Activated naive CD4-positive, alpha-beta T cell treated with Interleukin-2 at 50 U/mL for 16 hours (primary cell): ENCODE measurements around the gene BZW2.

ENCODE experiments used
- DNase-seq: peaks from one replicate; pipeline ENCODE4 v3.0.0-alpha.2; 2020

Gene BZW2

GRCh38 chr7:16645593-16646471 is at the start of gene BZW2, which contains the start of gene ANKMY2:
Gene BZW2 (plus strand): TSS chr7:16646181. CDS start chr7:16665444, 19,263 bp downstream.
Gene ANKMY2 (minus strand): TSS chr7:16645754. CDS start chr7:16645573, 181 bp downstream.
- peak; percentile 94 for DNase-seq

GRCh38 chr7:16598015-16598414 is 48.0 kb upstream of the BZW2 start:
- DNase-seq, result no peak

GRCh38 chr7:16599860-16600259 is 46.1 kb upstream of the BZW2 start:
- no peak for DNase-seq

GRCh38 chr7:16603633-16604032 is 42.3 kb upstream of the BZW2 start:
- no peak for DNase-seq

GRCh38 chr7:16604054-16604453 is 41.9 kb upstream of the BZW2 start:
- DNase-seq, result no peak

- DNase-seq, result no peak
These were observed 39.3 kb upstream of the BZW2 start for GRCh38 chr7:16606704-16607103.

- no peak for DNase-seq
These were observed 36.0 kb upstream of the BZW2 start for GRCh38 chr7:16609842-16610450.

GRCh38 chr7:16611711-16612110 is 34.3 kb upstream of the BZW2 start:
- no peak for DNase-seq

- no peak for DNase-seq
These were observed 30.8 kb upstream of the BZW2 start for GRCh38 chr7:16615228-16615627.

- DNase-seq, result no peak
These were observed 29.9 kb upstream of the BZW2 start for GRCh38 chr7:16616122-16616521.

GRCh38 chr7:16616542-16616941 is 29.4 kb upstream of the BZW2 start:
- no peak for DNase-seq

GRCh38 chr7:16619979-16620408 is 26.0 kb upstream of the BZW2 start:
- DNase-seq, result no peak

- DNase-seq, result no peak
These were observed 19.6 kb upstream of the BZW2 start for GRCh38 chr7:16626388-16626787.

- DNase-seq, result no peak
These were observed 18.7 kb upstream of the BZW2 start for GRCh38 chr7:16627236-16627635.

GRCh38 chr7:16630654-16631053 is 15.3 kb upstream of the BZW2 start:
- no peak for DNase-seq

GRCh38 chr7:16634271-16634738 is 11.7 kb upstream of the BZW2 start:
- DNase-seq, result no peak

GRCh38 chr7:16636555-16637101 is 9.4 kb upstream of the BZW2 start:
- DNase-seq, result no peak

- DNase-seq, result no peak
These were observed 8.6 kb upstream of the BZW2 start for GRCh38 chr7:16637379-16637778.

- no peak for DNase-seq
These were observed 7.4 kb upstream of the BZW2 start for GRCh38 chr7:16638282-16639280.

GRCh38 chr7:16644157-16644556 is 1.8 kb upstream of the BZW2 start:
- DNase-seq, result no peak

- DNase-seq, result peak; percentile 59
These were observed 1.1 kb upstream of the BZW2 start for GRCh38 chr7:16644636-16645592.
